Activated naive CD8-positive, alpha-beta T cell (primary cell): ENCODE results near the gene TLR8.

Experiments
- H3K27ac Mint-ChIP-seq: one replicate; pipeline ENCODE4 v1.8.0; 2021; ENCODE audit warnings: mixed read lengths
- H3K27me3 Mint-ChIP-seq: one replicate; pipeline ENCODE4 v1.8.0; 2021; ENCODE audit warnings: mixed read lengths
- H3K36me3 Mint-ChIP-seq: one replicate; pipeline ENCODE4 v1.8.0; 2021; ENCODE audit warnings: mixed read lengths
- H3K4me1 Mint-ChIP-seq: one replicate; pipeline ENCODE4 v1.8.0; 2021; ENCODE audit warnings: low read depth, mixed read lengths
- H3K4me3 Mint-ChIP-seq: one replicate; pipeline ENCODE4 v1.8.0; 2021; ENCODE audit warnings: mild to moderate bottlenecking, mixed read lengths
- H3K9me3 Mint-ChIP-seq: one replicate; pipeline ENCODE4 v1.8.0; 2021; ENCODE audit warnings: low read depth, mixed read lengths

TLR8 gene

DNA sequence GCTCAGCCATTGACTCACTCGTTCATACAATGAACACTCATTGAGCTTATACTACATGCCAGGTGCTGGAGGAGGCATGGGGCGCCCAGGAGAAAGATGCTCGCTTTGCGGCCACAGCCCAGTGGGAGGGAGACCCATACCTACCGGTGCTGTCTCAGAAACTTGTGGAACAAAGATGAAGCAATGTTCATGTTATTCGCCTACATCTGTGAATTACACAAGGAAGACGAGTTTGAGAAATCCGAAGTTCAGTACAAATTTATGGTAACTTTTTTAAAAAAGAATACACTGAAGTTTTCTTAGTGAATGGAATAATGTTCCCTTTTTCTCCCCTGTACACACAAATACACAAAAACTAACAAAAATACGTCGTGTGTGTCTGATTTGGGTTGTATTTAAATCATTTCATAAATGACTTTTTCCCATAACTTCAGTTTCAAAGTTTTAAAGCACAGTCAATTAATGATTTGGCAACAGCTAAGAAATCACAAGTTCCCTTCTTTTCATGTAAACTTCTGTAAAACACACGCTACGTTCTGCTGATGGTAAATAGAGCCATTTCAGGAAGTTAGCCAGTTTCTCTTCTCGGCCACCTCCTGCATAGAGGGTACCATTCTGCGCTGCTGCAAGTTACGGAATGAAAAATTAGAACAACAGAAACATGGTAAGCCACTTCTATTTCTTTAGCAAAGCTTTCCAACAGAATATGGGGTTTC lies at the start of gene TLR8:
Gene TLR8, plus strand, starts transcription at position 575 of the 716 bp plus-strand sequence. Its CDS starts 87 bp downstream, at position 662.
- Mint-ChIP-seq H3K4me3 (no peak within 1 kb of the TSS), H3K27me3 (peaks cover 2% of the 10 kb centered on the region)

DNA sequence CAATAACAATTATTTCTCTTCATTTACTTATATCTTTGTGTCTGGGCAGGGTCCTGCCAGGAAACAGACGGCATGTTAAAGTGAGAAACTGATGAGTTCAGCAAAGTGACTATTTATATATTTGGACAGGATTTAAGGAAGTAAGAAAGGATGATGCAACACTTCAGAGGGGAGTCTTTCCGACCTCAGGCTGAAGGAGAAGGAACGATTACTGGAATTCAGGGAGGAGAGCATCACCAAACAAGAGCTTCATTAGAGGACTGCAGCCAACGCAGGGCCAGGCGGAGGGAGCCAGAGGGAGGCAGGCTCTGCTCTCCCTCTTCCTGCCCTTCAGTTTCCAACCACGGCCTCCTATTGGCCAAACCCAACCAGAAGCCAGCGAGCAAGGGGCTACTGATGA lies 41.1 kb upstream of the TLR8 start:
- no peaks in the 10 kb centered on the region for H3K9me3 Mint-ChIP-seq
- no peaks in the 10 kb centered on the region for H3K36me3 Mint-ChIP-seq
- no peaks in the 10 kb centered on the region for H3K4me1 Mint-ChIP-seq
- no peak overlapping the region for H3K4me3 Mint-ChIP-seq
- H3K27me3 Mint-ChIP-seq = no peaks in the 10 kb centered on the region
- no peak overlapping the region for H3K27ac Mint-ChIP-seq

More for the DNA sequence above, at the start of gene TLR8:
- H3K27ac Mint-ChIP-seq = no peak within 1 kb of the TSS
- no peaks in the 10 kb centered on the region for H3K36me3 Mint-ChIP-seq
- no peaks in the 10 kb centered on the region for H3K9me3 Mint-ChIP-seq
- H3K4me1 Mint-ChIP-seq = peaks cover 16% of the 10 kb centered on the region

DNA sequence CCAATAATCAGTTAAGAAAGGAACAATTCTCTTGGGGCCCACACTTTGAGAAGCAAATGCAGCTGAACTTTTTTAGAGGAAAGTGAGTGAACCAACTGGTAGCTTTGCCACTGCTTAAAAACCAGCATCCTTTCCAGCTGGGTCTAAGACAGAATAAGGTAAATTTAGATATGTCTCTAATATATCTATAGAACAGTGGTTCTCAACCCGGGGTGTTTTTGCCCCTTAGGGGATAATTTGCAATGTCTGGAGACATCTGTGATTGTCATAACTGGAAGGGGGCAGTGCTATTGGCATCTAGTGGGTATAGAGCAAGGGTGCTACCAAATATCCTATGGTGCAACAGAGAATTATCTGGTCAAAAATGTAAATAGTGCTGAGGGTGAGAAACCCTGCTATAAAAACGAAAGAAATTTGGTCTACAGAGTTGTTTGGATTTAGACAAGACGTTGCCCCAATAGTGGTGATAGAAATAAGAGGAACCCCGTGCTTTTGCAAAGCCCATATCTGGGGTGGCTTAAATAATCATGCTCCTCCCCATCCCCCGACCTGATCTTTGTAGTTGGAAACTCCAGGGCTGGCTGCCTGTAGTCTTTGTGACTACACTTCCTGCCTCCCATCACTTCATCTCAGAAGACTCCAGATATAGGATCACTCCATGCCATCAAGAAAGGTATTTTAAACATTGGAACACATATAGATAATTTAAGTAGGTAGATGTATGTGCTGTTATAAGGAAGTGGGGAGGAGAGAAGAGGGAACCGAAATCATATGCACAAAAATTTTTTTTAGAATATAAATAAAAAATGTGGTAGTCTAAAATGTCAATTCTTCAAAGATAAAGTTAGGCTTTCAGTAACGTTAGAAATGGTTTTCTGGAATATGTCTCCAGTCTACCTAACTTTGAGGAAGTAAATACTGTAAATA lies 39.7 kb upstream of the TLR8 start, which contains the start of gene TLR7:
Gene TLR7, plus strand, starts transcription at position 622 of the 927 bp plus-strand sequence. CDS start 507 bp downstream, outside the sequence.
- no peak within 1 kb of the TSS for H3K4me3 Mint-ChIP-seq
- H3K4me1 Mint-ChIP-seq = no peaks in the 10 kb centered on the region
- H3K27ac Mint-ChIP-seq = no peak within 1 kb of the TSS
- no peaks in the 10 kb centered on the region for H3K36me3 Mint-ChIP-seq
- no peaks in the 10 kb centered on the region for H3K27me3 Mint-ChIP-seq
- H3K9me3 Mint-ChIP-seq = no peaks in the 10 kb centered on the region

DNA sequence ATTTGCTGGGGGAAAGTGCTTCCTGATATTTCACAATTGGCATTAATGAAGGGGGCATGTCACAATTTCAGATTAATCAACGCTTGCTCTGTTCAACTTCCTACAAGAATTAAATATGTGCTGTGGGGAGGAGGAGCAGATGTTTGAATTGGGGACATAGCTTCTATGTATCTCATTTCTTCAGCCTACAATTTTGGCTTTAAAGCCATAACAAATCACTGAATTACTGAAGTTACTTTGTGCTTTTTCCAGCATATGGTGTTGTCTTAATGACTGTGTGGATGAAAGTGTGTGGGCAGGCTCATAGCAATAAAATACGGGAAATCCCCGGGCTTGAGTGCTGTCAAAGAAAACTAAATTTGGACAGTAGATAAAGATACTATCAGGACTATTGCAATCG lies 38.7 kb upstream of the TLR8 start:
- H3K27ac Mint-ChIP-seq = no peak overlapping the region
- no peaks in the 10 kb centered on the region for H3K36me3 Mint-ChIP-seq
- no peaks in the 10 kb centered on the region for H3K4me1 Mint-ChIP-seq
- H3K27me3 Mint-ChIP-seq = no peaks in the 10 kb centered on the region
- H3K9me3 Mint-ChIP-seq = no peaks in the 10 kb centered on the region
- H3K4me3 Mint-ChIP-seq = no peak overlapping the region

GRCh38 chrX:12868747-12869146 lies 37.7 kb upstream of the TLR8 start:
- Mint-ChIP-seq H3K9me3 (no peaks in the 10 kb centered on the region), H3K27me3 (no peaks in the 10 kb centered on the region), H3K36me3 (no peaks in the 10 kb centered on the region), H3K4me3 (no peak overlapping the region), H3K27ac (no peak overlapping the region), H3K4me1 (no peaks in the 10 kb centered on the region)

- H3K4me1 Mint-ChIP-seq = no peaks in the 10 kb centered on the region
- H3K4me3 Mint-ChIP-seq = no peak overlapping the region
- H3K9me3 Mint-ChIP-seq = no peaks in the 10 kb centered on the region
- H3K36me3 Mint-ChIP-seq = no peaks in the 10 kb centered on the region
- H3K27ac Mint-ChIP-seq = no peak overlapping the region
- H3K27me3 Mint-ChIP-seq = no peaks in the 10 kb centered on the region
These were observed 35.2 kb upstream of the TLR8 start for GRCh38 chrX:12871257-12871656.

- Mint-ChIP-seq H3K36me3 (no peaks in the 10 kb centered on the region), H3K27me3 (no peaks in the 10 kb centered on the region), H3K4me1 (no peaks in the 10 kb centered on the region), H3K27ac (no peak overlapping the region), H3K9me3 (no peaks in the 10 kb centered on the region), H3K4me3 (no peak overlapping the region)
These were observed 33.7 kb upstream of the TLR8 start for GRCh38 chrX:12872741-12873140.

DNA sequence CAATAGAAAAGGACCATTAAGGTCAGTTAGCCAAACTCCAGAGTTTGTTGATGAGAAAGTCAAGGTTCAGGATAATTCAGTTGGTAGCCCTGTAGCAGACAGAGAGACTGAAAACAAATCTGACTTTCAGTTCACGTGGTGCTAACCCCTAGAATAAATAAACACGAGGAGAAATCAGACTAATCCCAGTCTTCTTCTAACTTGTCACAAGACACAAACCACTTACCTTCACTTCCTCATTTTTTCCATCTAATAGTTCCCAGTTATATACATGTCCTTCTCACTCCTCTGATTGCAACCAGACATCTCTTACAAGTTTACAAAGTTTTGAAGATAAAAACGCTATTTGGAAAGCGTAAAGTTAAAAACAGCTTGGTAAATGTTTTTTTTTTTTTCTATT lies 31.8 kb upstream of the TLR8 start:
- no peaks in the 10 kb centered on the region for H3K9me3 Mint-ChIP-seq
- no peaks in the 10 kb centered on the region for H3K27me3 Mint-ChIP-seq

DNA sequence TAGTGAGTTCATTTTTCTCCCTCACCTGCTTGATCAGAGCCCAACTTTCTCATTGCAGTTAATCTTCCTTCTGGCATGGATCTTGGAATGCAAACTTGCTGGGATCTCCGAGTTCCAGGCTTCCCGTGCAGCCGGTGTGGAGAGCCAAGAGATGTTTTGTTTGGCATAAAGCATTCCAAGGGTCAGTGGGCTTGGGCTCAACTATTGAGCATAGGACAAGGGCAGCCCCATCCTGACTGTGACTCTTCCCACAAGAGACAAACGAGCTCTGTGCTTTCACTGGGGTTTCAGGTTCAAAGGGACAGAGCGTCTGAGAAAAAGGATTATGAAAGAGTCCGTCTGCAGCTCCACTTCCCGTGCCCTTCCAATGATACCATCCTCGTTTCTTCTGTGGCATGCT lies 29.0 kb upstream of the TLR8 start:
- no peak overlapping the region for H3K27ac Mint-ChIP-seq
- H3K27me3 Mint-ChIP-seq = no peaks in the 10 kb centered on the region
- H3K9me3 Mint-ChIP-seq = no peaks in the 10 kb centered on the region
- no peaks in the 10 kb centered on the region for H3K4me1 Mint-ChIP-seq
- no peak overlapping the region for H3K4me3 Mint-ChIP-seq
- no peaks in the 10 kb centered on the region for H3K36me3 Mint-ChIP-seq

More for the DNA sequence above, 31.8 kb upstream of the TLR8 start:
- Mint-ChIP-seq H3K4me3 (no peak overlapping the region), H3K4me1 (no peaks in the 10 kb centered on the region), H3K27ac (no peak overlapping the region), H3K36me3 (no peaks in the 10 kb centered on the region)

GRCh38 chrX:12878536-12878935 lies 27.9 kb upstream of the TLR8 start:
- Mint-ChIP-seq H3K27me3 (no peaks in the 10 kb centered on the region), H3K4me1 (no peaks in the 10 kb centered on the region), H3K36me3 (no peaks in the 10 kb centered on the region), H3K27ac (no peak overlapping the region), H3K4me3 (no peak overlapping the region), H3K9me3 (no peaks in the 10 kb centered on the region)

GRCh38 chrX:12881914-12882313 lies 24.5 kb upstream of the TLR8 start:
- no peak overlapping the region for H3K4me3 Mint-ChIP-seq
- H3K27me3 Mint-ChIP-seq = no peaks in the 10 kb centered on the region
- H3K9me3 Mint-ChIP-seq = no peaks in the 10 kb centered on the region
- no peaks in the 10 kb centered on the region for H3K4me1 Mint-ChIP-seq
- H3K27ac Mint-ChIP-seq = no peak overlapping the region
- no peaks in the 10 kb centered on the region for H3K36me3 Mint-ChIP-seq

- Mint-ChIP-seq H3K4me3 (no peak overlapping the region), H3K27ac (no peak overlapping the region), H3K36me3 (no peaks in the 10 kb centered on the region), H3K27me3 (no peaks in the 10 kb centered on the region), H3K9me3 (no peaks in the 10 kb centered on the region), H3K4me1 (peaks cover 9% of the 10 kb centered on the region)
These were observed 20.9 kb upstream of the TLR8 start for GRCh38 chrX:12885508-12885907.

GRCh38 chrX:12886545-12886944 lies 19.9 kb upstream of the TLR8 start:
- Mint-ChIP-seq H3K27me3 (no peaks in the 10 kb centered on the region), H3K9me3 (no peaks in the 10 kb centered on the region), H3K36me3 (no peaks in the 10 kb centered on the region), H3K27ac (no peak overlapping the region), H3K4me3 (no peak overlapping the region), H3K4me1 (peaks cover 18% of the 10 kb centered on the region)

DNA sequence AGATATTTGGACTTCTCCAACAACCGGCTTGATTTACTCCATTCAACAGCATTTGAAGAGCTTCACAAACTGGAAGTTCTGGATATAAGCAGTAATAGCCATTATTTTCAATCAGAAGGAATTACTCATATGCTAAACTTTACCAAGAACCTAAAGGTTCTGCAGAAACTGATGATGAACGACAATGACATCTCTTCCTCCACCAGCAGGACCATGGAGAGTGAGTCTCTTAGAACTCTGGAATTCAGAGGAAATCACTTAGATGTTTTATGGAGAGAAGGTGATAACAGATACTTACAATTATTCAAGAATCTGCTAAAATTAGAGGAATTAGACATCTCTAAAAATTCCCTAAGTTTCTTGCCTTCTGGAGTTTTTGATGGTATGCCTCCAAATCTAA lies 19.3 kb upstream of the TLR8 start:
- no peak overlapping the region for H3K4me3 Mint-ChIP-seq
- no peaks in the 10 kb centered on the region for H3K36me3 Mint-ChIP-seq
- H3K4me1 Mint-ChIP-seq = peaks cover 20% of the 10 kb centered on the region
- H3K27ac Mint-ChIP-seq = no peak overlapping the region
- H3K27me3 Mint-ChIP-seq = no peaks in the 10 kb centered on the region
- no peaks in the 10 kb centered on the region for H3K9me3 Mint-ChIP-seq

DNA sequence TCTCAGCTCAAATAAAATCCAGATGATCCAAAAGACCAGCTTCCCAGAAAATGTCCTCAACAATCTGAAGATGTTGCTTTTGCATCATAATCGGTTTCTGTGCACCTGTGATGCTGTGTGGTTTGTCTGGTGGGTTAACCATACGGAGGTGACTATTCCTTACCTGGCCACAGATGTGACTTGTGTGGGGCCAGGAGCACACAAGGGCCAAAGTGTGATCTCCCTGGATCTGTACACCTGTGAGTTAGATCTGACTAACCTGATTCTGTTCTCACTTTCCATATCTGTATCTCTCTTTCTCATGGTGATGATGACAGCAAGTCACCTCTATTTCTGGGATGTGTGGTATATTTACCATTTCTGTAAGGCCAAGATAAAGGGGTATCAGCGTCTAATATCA lies 18.7 kb upstream of the TLR8 start:
- H3K27ac Mint-ChIP-seq = no peak overlapping the region
- peaks cover 22% of the 10 kb centered on the region for H3K4me1 Mint-ChIP-seq
- no peaks in the 10 kb centered on the region for H3K27me3 Mint-ChIP-seq
- H3K4me3 Mint-ChIP-seq = no peak overlapping the region
- H3K9me3 Mint-ChIP-seq = no peaks in the 10 kb centered on the region
- no peaks in the 10 kb centered on the region for H3K36me3 Mint-ChIP-seq
